Stimulated activated CD8-positive, alpha-beta memory T cell treated with anti-CD3 and anti-CD28 coated beads, Interleukin-12 subunit alpha, Interleukin-12 subunit beta, amount 100 ng/mL, for 24 hours (primary cell): ENCODE data around the gene TCAF1.
"Not testable (repeated sequence)": the region's sequence is repeated elsewhere in the genome, so short reads cannot be mapped to it uniquely, and the experiment has no call there.

ENCODE experiments used
- DNase-seq: peaks from one replicate; pipeline ENCODE4 v3.0.0-alpha.2; 2020; ENCODE audit errors: extremely low read depth

The TCAF1 gene

GRCh38 chr7:143855443-143855842, 46.5 kb downstream of the TCAF1 start:
- not testable (repeated sequence) for DNase-seq

GRCh38 chr7:143850682-143851081, 51.3 kb downstream of the TCAF1 start:
- DNase-seq: no peak

- no peak for DNase-seq
Measured at GRCh38 chr7:143849785-143850479, 52.0 kb downstream of the TCAF1 start.

GRCh38 chr7:143848192-143848591, 53.8 kb downstream of the TCAF1 start:
- no peak for DNase-seq

- DNase-seq: no peak
Measured at GRCh38 chr7:143846692-143847091, 55.3 kb downstream of the TCAF1 start.

- DNase-seq: not testable (repeated sequence)
Measured at GRCh38 chr7:143841696-143842095, 60.3 kb downstream of the TCAF1 start.

GRCh38 chr7:143840062-143840461, 61.9 kb downstream of the TCAF1 start:
- DNase-seq: not testable (repeated sequence)

GRCh38 chr7:143837223-143837622, 64.8 kb downstream of the TCAF1 start:
- peak; percentile 83 for DNase-seq

GRCh38 chr7:143836622-143837021, 65.4 kb downstream of the TCAF1 start:
- DNase-seq: peak; percentile 73

GRCh38 chr7:143836088-143836487, 65.9 kb downstream of the TCAF1 start:
- not testable (repeated sequence) for DNase-seq

- DNase-seq: not testable (repeated sequence)
Measured at GRCh38 chr7:143826578-143826977, 75.4 kb downstream of the TCAF1 start.

- DNase-seq: not testable (repeated sequence)
Measured at GRCh38 chr7:143824295-143825135, 77.5 kb downstream of the TCAF1 start.

GRCh38 chr7:143823634-143824294, 78.2 kb downstream of the TCAF1 start:
- not testable (repeated sequence) for DNase-seq

- DNase-seq: not testable (repeated sequence)
Measured at GRCh38 chr7:143821392-143822277, 80.3 kb downstream of the TCAF1 start.

- DNase-seq: not testable (repeated sequence)
Measured at GRCh38 chr7:143817873-143818272, 84.1 kb downstream of the TCAF1 start.

GRCh38 chr7:143816471-143817133, 85.4 kb downstream of the TCAF1 start:
- not testable (repeated sequence) for DNase-seq

GRCh38 chr7:143810639-143811038, 91.3 kb downstream of the TCAF1 start:
- DNase-seq: not testable (repeated sequence)

GRCh38 chr7:143806664-143807071, 95.3 kb downstream of the TCAF1 start:
- DNase-seq: not testable (repeated sequence)
